Naive B cell (primary cell): ENCODE results near the gene ECT2L. TPM values are rescaled to one million over a fixed set of nuclear protein-coding genes. Genes with fewer than 3 reads are reported as not detected.
"Not testable (repeated sequence)": the region's sequence is repeated elsewhere in the genome, so short reads cannot be mapped to it uniquely, and the experiment has no call there.

Experiments used
- ATAC-seq, 2 donors: fragments of 150-1000 bp; cut with Tn5 transposase; 2 replicates each; pipeline ENCODE4 v1.10.0; 2021; ENCODE audit warnings: low read depth in 2 of 2, mild to moderate bottlenecking in 2 of 2, moderate library complexity in 2 of 2
- DNase-seq: peaks from one replicate; pipeline ENCODE4 v3.0.0; 2022
- H3K27ac Mint-ChIP-seq, 6 donors: one replicate each; pipeline ENCODE4 v1.8.0; 2020 to 2022; ENCODE audit warnings: mild to moderate bottlenecking in 6 of 6, mixed read lengths in 6 of 6, moderate library complexity in 5 of 6, inconsistent platforms in 2 of 6
- H3K27me3 Mint-ChIP-seq, 3 donors: one replicate each; pipeline ENCODE4 v1.8.0; 2021 to 2022; ENCODE audit warnings: mixed read lengths in 3 of 3, mild to moderate bottlenecking in 1 of 3
- H3K36me3 Mint-ChIP-seq, 2 donors: one replicate each; pipeline ENCODE4 v1.8.0; 2020 to 2022; ENCODE audit warnings: mixed read lengths in 2 of 2, inconsistent platforms in 1 of 2, mild to moderate bottlenecking in 1 of 2
- H3K4me1 Mint-ChIP-seq, 3 donors: one replicate each; pipeline ENCODE4 v1.8.0; 2020 to 2022; ENCODE audit warnings: mixed read lengths in 3 of 3, inconsistent platforms in 1 of 3, mild to moderate bottlenecking in 1 of 3, moderate library complexity in 1 of 3
- H3K4me3 Mint-ChIP-seq, 8 donors: one replicate each; pipeline ENCODE4 v1.8.0; 2020 to 2022; ENCODE audit warnings: mild to moderate bottlenecking in 8 of 8, mixed read lengths in 8 of 8, moderate library complexity in 8 of 8, inconsistent platforms in 2 of 8
- H3K9me3 Mint-ChIP-seq, 7 donors: one replicate each; pipeline ENCODE4 v1.8.0; 2020 to 2022; ENCODE audit warnings: mixed read lengths in 7 of 7, mild to moderate bottlenecking in 5 of 7, inconsistent platforms in 2 of 7, moderate library complexity in 1 of 7
- polyA plus RNA-seq, 6 donors: library from polyadenylated mRNA; unstranded; fragments of 300-500 nt; fragmentation: Illumina TruSeq; gene quantifications; one replicate each; pipeline ENCODE4 v1.2.3, GENCODE V29; 2021; ENCODE audit warnings: low read depth in 6 of 6

The ECT2L gene
- polyA plus RNA-seq, 6 donors from 2014 or later: 0.08 to 0.11 (median 0.11) TPM; not detected in 3

DNA sequence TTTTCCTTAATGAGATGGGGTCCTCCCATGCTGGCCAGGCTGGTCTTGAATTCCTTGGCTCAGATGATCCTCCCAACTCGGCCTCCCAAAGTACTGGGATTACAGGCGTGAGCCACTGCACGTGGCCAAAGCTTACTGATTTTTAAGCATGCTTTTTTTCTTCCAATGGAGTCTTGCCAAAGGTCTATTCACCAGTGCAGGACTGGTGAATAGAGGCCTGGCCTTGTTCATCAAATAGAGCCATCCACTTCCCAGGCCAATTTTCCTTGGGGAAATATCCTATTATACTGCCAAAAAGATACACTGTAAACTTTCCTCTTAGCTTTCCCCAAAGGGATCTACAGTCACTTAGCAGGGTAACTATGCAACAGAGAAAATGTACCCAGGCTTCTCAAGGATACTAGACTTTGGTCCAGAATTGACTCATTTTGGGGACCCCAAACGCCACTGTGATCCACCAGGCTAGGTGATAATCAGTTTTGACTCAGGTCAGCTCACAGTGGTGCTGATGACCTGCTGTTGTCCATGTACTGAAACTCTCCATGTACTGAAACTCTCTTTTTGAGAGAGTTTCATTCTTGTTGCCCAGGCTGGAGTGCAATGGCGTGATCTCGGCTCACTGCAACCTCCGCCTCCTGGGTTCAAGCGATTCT, 100.3 kb downstream of the ECT2L start:
- H3K36me3 Mint-ChIP-seq: peaks cover 11 to 16% of the 10 kb centered on the region in 2 donors
- no peaks in the 10 kb centered on the region for H3K27me3 Mint-ChIP-seq
- H3K4me1 Mint-ChIP-seq: no peaks in the 10 kb centered on the region
- H3K9me3 Mint-ChIP-seq: peaks cover 0 to 8% (median 3%) of the 10 kb centered on the region in 7 donors
- DNase-seq (no peak), ATAC-seq (no peak)
- H3K27ac Mint-ChIP-seq: no peak overlapping the region
- H3K4me3 Mint-ChIP-seq: no peak overlapping the region

- H3K27me3 Mint-ChIP-seq: no peaks in the 10 kb centered on the region
- no peak overlapping the region for H3K27ac Mint-ChIP-seq
- H3K4me1 Mint-ChIP-seq: no peaks in the 10 kb centered on the region
- peaks cover 0 to 3% (median under 1%) of the 10 kb centered on the region in 7 donors for H3K9me3 Mint-ChIP-seq
- H3K36me3 Mint-ChIP-seq: peaks cover 11 to 16% of the 10 kb centered on the region in 2 donors
- no peak overlapping the region for H3K4me3 Mint-ChIP-seq
- DNase-seq (no peak), ATAC-seq (no peak)
Observed at GRCh38 chr6:138897031-138897430, 101.1 kb downstream of the ECT2L start.

DNA sequence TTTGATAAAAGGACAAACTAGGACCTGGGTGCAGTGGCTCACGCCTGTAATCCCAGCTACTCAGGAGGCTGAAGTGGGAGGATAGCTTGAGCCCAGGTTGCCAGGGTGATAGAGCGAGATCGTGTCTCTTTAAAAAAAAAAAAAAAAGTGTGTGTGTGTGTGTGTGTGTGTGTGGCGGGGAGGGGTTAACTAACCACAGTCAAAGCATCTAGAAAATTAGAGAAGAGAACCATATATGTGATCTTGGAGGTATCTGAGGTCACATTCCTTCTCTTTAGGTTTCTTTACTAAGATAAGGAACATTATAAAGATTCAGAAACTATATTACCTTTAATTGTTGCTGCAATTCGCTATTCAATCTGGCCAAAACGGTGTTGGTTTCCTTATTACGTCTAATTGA, 111.3 kb downstream of the ECT2L start:
- DNase-seq (no peak), ATAC-seq (no peak)
- peak overlapping the region in 1 of 6 donors; percentile 47 for H3K27ac Mint-ChIP-seq
- H3K4me3 Mint-ChIP-seq: peak overlapping the region in 1 of 8 donors; percentile 68
- peaks cover 28 to 30% of the 10 kb centered on the region in 2 donors for H3K36me3 Mint-ChIP-seq
- H3K27me3 Mint-ChIP-seq: no peaks in the 10 kb centered on the region
- H3K9me3 Mint-ChIP-seq: no peaks in the 10 kb centered on the region
- peaks cover 10 to 12% (median 11%) of the 10 kb centered on the region in 3 donors for H3K4me1 Mint-ChIP-seq

GRCh38 chr6:138909511-138909910, 113.6 kb downstream of the ECT2L start:
- Mint-ChIP-seq H3K4me3 (no peak overlapping the region), H3K27me3 (no peaks in the 10 kb centered on the region), H3K36me3 (peaks cover 44 to 49% of the 10 kb centered on the region in 2 donors), H3K27ac (peak overlapping the region in 2 of 6 donors; percentile 46 to 72), H3K9me3 (no peaks in the 10 kb centered on the region), H3K4me1 (peaks cover 10 to 12% (median 11%) of the 10 kb centered on the region in 3 donors)
- ATAC-seq (peak in 1 of 2 donors; percentile 47), DNase-seq (peak; percentile 1)

DNA sequence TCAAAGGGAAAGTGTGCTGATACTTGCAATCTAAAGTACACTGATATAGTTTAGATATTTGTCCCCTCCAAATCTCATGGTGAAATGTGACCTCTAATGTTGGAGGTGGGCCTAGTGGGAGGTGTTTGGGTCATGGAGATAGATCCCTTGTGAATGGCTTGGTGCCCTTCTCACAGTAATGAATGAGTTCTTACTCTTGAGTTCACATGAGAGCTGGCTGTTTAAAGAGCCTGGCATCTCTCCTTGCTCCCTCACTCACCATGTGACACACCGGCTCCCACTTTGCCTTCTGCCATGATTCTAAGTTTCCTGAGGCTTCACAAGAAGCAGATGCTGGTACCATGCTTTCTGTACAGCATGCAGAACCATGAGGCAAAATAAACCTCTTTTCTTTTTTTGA, 114.1 kb downstream of the ECT2L start:
- Mint-ChIP-seq H3K4me3 (no peak overlapping the region), H3K9me3 (no peaks in the 10 kb centered on the region), H3K27ac (peak overlapping the region in 2 of 6 donors; percentile 72 to 76), H3K36me3 (peaks cover 46 to 49% of the 10 kb centered on the region in 2 donors), H3K4me1 (peaks cover 10 to 12% (median 11%) of the 10 kb centered on the region in 3 donors), H3K27me3 (no peaks in the 10 kb centered on the region)
- ATAC-seq: no peak
- DNase-seq: no peak

DNA sequence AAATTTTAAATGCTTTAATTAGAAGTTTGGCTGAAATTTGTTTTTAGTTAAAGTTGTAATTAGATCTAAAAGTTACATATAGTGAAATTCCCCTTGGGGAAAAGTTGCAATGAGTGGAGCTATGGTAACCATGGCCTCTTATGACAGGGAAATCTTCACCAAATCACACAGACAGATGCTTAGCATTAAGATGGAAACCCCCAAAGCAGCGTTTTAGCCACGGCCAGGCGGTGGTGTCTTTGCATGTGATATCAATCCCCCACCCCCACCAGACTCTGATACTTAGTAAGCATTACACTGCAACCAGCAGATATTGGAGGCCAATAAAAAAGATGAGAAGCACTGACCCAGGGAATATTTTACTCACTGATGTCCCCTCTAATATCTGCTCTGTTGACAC, 116.4 kb downstream of the ECT2L start:
- Mint-ChIP-seq H3K9me3 (no peaks in the 10 kb centered on the region), H3K4me3 (no peak overlapping the region), H3K4me1 (peaks cover 10 to 12% (median 11%) of the 10 kb centered on the region in 3 donors), H3K27ac (peak overlapping the region in 4 of 6 donors; percentile 20 to 66 (median 34)), H3K27me3 (no peaks in the 10 kb centered on the region), H3K36me3 (peaks cover 29 to 36% of the 10 kb centered on the region in 2 donors)
- no peak for DNase-seq
- no peak for ATAC-seq

GRCh38 chr6:138914701-138915100, 118.8 kb downstream of the ECT2L start:
- ATAC-seq (no peak), DNase-seq (no peak)
- Mint-ChIP-seq H3K36me3 (peaks cover 35 to 38% of the 10 kb centered on the region in 2 donors), H3K9me3 (no peaks in the 10 kb centered on the region), H3K4me3 (no peak overlapping the region), H3K27ac (no peak overlapping the region), H3K27me3 (no peaks in the 10 kb centered on the region), H3K4me1 (peaks cover 7 to 9% (median 7%) of the 10 kb centered on the region in 3 donors)

DNA sequence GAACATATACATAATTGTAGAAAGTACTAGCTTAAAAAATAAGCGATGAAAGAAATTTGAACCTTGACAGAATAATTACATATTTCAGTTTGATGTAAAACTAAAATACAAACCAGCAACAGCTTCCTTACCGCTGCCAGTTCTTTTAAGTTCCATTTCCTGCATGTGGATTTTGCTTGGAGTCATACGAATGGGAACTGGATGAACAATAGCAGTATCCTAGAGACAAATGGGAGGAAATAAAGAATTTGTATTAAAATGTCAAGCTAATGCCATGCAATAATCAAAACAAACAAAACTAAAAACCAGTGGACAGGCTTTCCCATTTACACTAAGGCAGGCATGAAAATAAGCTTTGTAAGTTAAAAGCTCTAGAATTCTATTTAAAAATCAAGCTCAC, 125.0 kb downstream of the ECT2L start:
- no peak for DNase-seq
- H3K27me3 Mint-ChIP-seq: no peaks in the 10 kb centered on the region
- no peak overlapping the region for H3K4me3 Mint-ChIP-seq
- ATAC-seq: no peak
- no peaks in the 10 kb centered on the region for H3K9me3 Mint-ChIP-seq
- H3K36me3 Mint-ChIP-seq: peaks cover 12 to 21% of the 10 kb centered on the region in 2 donors
- H3K27ac Mint-ChIP-seq: peak overlapping the region in 1 of 6 donors; percentile 22
- no peaks in the 10 kb centered on the region for H3K4me1 Mint-ChIP-seq

GRCh38 chr6:138923561-138923960, 127.7 kb downstream of the ECT2L start:
- Mint-ChIP-seq H3K27me3 (no peaks in the 10 kb centered on the region), H3K4me1 (no peaks in the 10 kb centered on the region), H3K9me3 (no peaks in the 10 kb centered on the region), H3K27ac (peak overlapping the region in 1 of 6 donors; percentile 61), H3K36me3 (peaks cover 12 to 31% of the 10 kb centered on the region in 2 donors), H3K4me3 (no peak overlapping the region)
- DNase-seq (no peak), ATAC-seq (no peak)

DNA sequence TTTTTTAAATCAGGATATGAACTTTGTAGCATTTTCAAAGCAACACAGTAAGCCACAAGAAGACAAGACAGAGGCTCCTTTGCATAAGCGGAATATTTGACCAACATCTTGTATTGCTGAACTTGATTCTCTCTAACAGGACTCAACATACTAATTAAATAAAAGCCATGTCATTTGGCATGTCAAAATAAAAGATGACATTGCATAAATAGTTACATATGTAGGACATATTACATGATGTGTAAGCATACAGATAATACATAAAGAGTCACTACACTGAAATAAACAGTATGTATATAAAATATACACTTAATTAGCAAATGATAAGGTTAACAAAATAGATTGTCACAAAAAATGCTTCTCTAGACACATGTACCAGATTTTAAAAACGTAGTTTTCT, 129.9 kb downstream of the ECT2L start:
- Mint-ChIP-seq H3K27ac (no peak overlapping the region), H3K4me3 (no peak overlapping the region), H3K4me1 (no peaks in the 10 kb centered on the region), H3K27me3 (no peaks in the 10 kb centered on the region), H3K36me3 (peaks cover 0 to 26% of the 10 kb centered on the region in 2 donors), H3K9me3 (no peaks in the 10 kb centered on the region)
- no peak for DNase-seq
- no peak for ATAC-seq

GRCh38 chr6:138926579-138926978, 130.7 kb downstream of the ECT2L start:
- Mint-ChIP-seq H3K4me3 (no peak overlapping the region), H3K4me1 (peaks cover 0 to 5% (median 3%) of the 10 kb centered on the region in 3 donors), H3K27ac (no peak overlapping the region), H3K36me3 (peaks cover 0 to 26% of the 10 kb centered on the region in 2 donors), H3K27me3 (no peaks in the 10 kb centered on the region), H3K9me3 (no peaks in the 10 kb centered on the region)
- DNase-seq (no peak), ATAC-seq (no peak)

DNA sequence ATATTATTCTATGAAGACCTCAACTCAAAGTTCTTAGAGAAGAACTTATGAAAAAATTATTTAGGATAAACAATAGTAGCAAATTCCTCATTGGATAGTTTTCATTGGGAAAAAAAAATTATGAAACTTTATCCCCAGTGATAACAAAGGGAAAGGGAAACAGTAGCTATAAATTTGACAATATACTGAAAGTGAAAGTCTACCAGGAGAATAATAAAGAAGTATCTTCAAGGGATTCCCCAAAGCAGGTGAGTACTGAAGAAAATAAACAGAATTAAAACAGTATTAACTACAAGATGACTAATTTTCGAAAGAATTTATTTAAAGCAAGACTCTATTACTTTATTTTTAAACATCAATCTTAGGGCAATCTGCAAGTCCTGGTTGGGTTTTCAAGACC, 135.8 kb downstream of the ECT2L start:
- H3K27me3 Mint-ChIP-seq: no peaks in the 10 kb centered on the region
- DNase-seq (no peak), ATAC-seq (peak; percentile 57 to 58)
- peak overlapping the region in 1 of 8 donors; percentile 4 for H3K4me3 Mint-ChIP-seq
- H3K36me3 Mint-ChIP-seq: peaks cover 7 to 17% of the 10 kb centered on the region in 2 donors
- peak overlapping the region in 1 of 6 donors; percentile 60 for H3K27ac Mint-ChIP-seq
- peaks cover 3 to 13% (median 7%) of the 10 kb centered on the region in 3 donors for H3K4me1 Mint-ChIP-seq
- H3K9me3 Mint-ChIP-seq: peaks cover 0 to 1% (median 0%) of the 10 kb centered on the region in 7 donors

GRCh38 chr6:138936873-138937272, 141.0 kb downstream of the ECT2L start:
- Mint-ChIP-seq H3K36me3 (peaks cover 18 to 39% of the 10 kb centered on the region in 2 donors), H3K27ac (peak overlapping the region in 1 of 6 donors; percentile 44), H3K9me3 (peaks cover 0 to 13% (median 3%) of the 10 kb centered on the region in 7 donors)
- H3K27me3 Mint-ChIP-seq, H3K4me3 Mint-ChIP-seq, DNase-seq, ATAC-seq, H3K4me1 Mint-ChIP-seq: not testable (repeated sequence)

DNA sequence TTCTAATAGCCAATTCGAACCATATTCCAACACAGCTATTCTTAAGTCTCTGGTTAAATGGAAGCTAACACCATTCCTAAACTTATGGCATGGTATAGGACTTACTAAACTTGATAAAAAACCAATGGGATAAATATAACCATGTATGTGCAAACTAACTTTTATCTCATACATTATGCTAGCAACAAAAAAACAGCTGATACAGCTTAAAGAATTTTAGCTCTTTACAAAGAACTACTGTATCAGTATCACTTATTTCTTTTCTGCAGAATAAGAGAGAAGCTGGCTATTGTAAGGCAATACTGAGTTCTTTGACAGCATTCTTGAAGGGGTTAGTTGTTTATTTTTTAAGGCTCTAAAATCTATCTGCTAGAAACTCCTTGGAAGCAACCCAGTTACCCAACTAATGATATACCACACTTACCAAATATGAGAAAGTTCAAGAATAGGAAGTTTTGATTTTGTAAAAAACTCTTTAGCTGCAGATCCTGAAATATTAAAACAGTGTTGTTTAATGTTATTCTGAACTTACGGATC, 147.3 kb downstream of the ECT2L start:
- no peaks in the 10 kb centered on the region for H3K9me3 Mint-ChIP-seq
- H3K27ac Mint-ChIP-seq: no peak overlapping the region
- peaks cover 7 to 19% of the 10 kb centered on the region in 2 donors for H3K36me3 Mint-ChIP-seq
- H3K4me1 Mint-ChIP-seq: peaks cover 4 to 6% (median 6%) of the 10 kb centered on the region in 3 donors
- no peak for DNase-seq
- H3K4me3 Mint-ChIP-seq: no peak overlapping the region
- no peak for ATAC-seq
- H3K27me3 Mint-ChIP-seq: no peaks in the 10 kb centered on the region
